ENCODE results near the gene KRT3. TPM values are rescaled to one million over a fixed set of nuclear protein-coding genes. Genes with fewer than 3 reads are reported as not detected.

KRT3 gene
- total RNA-seq, 1 donor from 2014 or later, result 0.09 TPM

GRCh38 chr12:52817699-52818238 is 21.9 kb upstream of the KRT3 start:
- no peak overlapping the region for H3K9ac ChIP-seq (ENCODE audit: low read length)

GRCh38 chr12:52817003-52817698 is 21.2 kb upstream of the KRT3 start:
- Histone ChIP-seq H3K36me3 (ENCODE audit: insufficient read depth, low read length) (no peaks in the 10 kb centered on the region), H3K4me2 (ENCODE audit: low read length) (no peak overlapping the region), H4K20me1 (ENCODE audit: insufficient read depth, low read length) (no peaks in the 10 kb centered on the region), H3K9ac (ENCODE audit: low read length) (no peak overlapping the region), H3K9me3 (ENCODE audit: insufficient read depth, low read depth, low read length) (no peaks in the 10 kb centered on the region), H3K4me3 (ENCODE audit: insufficient read depth, low read depth, low read length) (no peak overlapping the region), H2AFZ (ENCODE audit: low read depth, low read length) (no peak overlapping the region), H3K27me3 (ENCODE audit: insufficient read depth, low read length) (peaks cover 7% of the 10 kb centered on the region), H3K4me1 (ENCODE audit: insufficient read depth, low read length) (peaks cover 2% of the 10 kb centered on the region), H3K27ac (ENCODE audit: low read depth, low read length) (no peak overlapping the region), H3K79me2 (ENCODE audit: insufficient read depth, low read length) (no peaks in the 10 kb centered on the region)
- H3K9me3 Mint-ChIP-seq (ENCODE audit: unreplicated experiment), result no peaks in the 10 kb centered on the region
- H3K27ac Mint-ChIP-seq (ENCODE audit: unreplicated experiment), result no peak overlapping the region
- no peak overlapping the region for H3K4me3 Mint-ChIP-seq (ENCODE audit: unreplicated experiment)
- H3K4me1 Mint-ChIP-seq (ENCODE audit: low read depth, unreplicated experiment), result peaks cover 7% of the 10 kb centered on the region
- H3K36me3 Mint-ChIP-seq (ENCODE audit: low read depth, unreplicated experiment), result peaks cover 4% of the 10 kb centered on the region
- peaks cover 65% of the 10 kb centered on the region for H3K27me3 Mint-ChIP-seq (ENCODE audit: low read depth, unreplicated experiment)
- FAIRE-seq (no peak), DNase-seq (ENCODE audit: low read depth) (no peak)
- no peak for TF ChIP-seq CTCF (IDR thresholded peaks at IDR 0.05; ENCODE audit: insufficient read depth, low read depth, low read length)
- no peak for TF ChIP-seq EZH2 (IDR thresholded peaks at IDR 0.05; ENCODE audit: insufficient read depth, low read length)

More at GRCh38 chr12:52817699-52818238, 21.9 kb upstream of the KRT3 start:
- Mint-ChIP-seq H3K36me3 (ENCODE audit: low read depth, unreplicated experiment) (peaks cover 4% of the 10 kb centered on the region), H3K4me1 (ENCODE audit: low read depth, unreplicated experiment) (peaks cover 7% of the 10 kb centered on the region), H3K9me3 (ENCODE audit: unreplicated experiment) (no peaks in the 10 kb centered on the region), H3K27ac (ENCODE audit: unreplicated experiment) (no peak overlapping the region), H3K4me3 (ENCODE audit: unreplicated experiment) (no peak overlapping the region), H3K27me3 (ENCODE audit: low read depth, unreplicated experiment) (peaks cover 62% of the 10 kb centered on the region)
- no peak overlapping the region for H3K4me3 ChIP-seq (ENCODE audit: insufficient read depth, low read depth, low read length)
- FAIRE-seq (no peak), DNase-seq (ENCODE audit: low read depth) (no peak)
- no peak overlapping the region for H2AFZ ChIP-seq (ENCODE audit: low read depth, low read length)
- peaks cover 4% of the 10 kb centered on the region for H3K27me3 ChIP-seq (ENCODE audit: insufficient read depth, low read length)
- H4K20me1 ChIP-seq (ENCODE audit: insufficient read depth, low read length), result no peaks in the 10 kb centered on the region
- no peak overlapping the region for H3K27ac ChIP-seq (ENCODE audit: low read depth, low read length)
- peaks cover 6% of the 10 kb centered on the region for H3K4me1 ChIP-seq (ENCODE audit: insufficient read depth, low read length)
- no peaks in the 10 kb centered on the region for H3K9me3 ChIP-seq (ENCODE audit: insufficient read depth, low read depth, low read length)
- no peak overlapping the region for H3K4me2 ChIP-seq (ENCODE audit: low read length)
- TF ChIP-seq CTCF (IDR thresholded peaks at IDR 0.05; ENCODE audit: insufficient read depth, low read depth, low read length) (no peak), EZH2 (IDR thresholded peaks at IDR 0.05; ENCODE audit: insufficient read depth, low read length) (no peak)
- H3K36me3 ChIP-seq (ENCODE audit: insufficient read depth, low read length), result no peaks in the 10 kb centered on the region
- H3K79me2 ChIP-seq (ENCODE audit: insufficient read depth, low read length), result no peaks in the 10 kb centered on the region

Measured in astrocyte (in vitro differentiated cells and primary cell).